WERI-Rb-1 (cell line): ENCODE results near the gene ZNF385D.

Experiments
- DNase-seq: peaks from one replicate; pipeline ENCODE4 v3.0.0-alpha.2; 2020
- H3K27ac ChIP-seq: fragments of 250-450 bp; sonication (Bioruptor Pico); 2 replicates; pipeline ENCODE4 v1.5.1; 2020; ENCODE audit warnings: mild to moderate bottlenecking, moderate library complexity
- H3K27me3 ChIP-seq: fragments of 250-450 bp; sonication (Bioruptor Pico); 2 replicates; pipeline ENCODE4 v1.5.1; 2021; ENCODE audit warnings: mild to moderate bottlenecking, low read depth, moderate library complexity; ENCODE audit not compliant: insufficient read depth, severe bottlenecking
- H3K36me3 ChIP-seq: fragments of 250-450 bp; sonication (Bioruptor Pico); 2 replicates; pipeline ENCODE4 v1.5.1; 2020; ENCODE audit warnings: mild to moderate bottlenecking, moderate library complexity
- H3K4me3 ChIP-seq: 2 replicates; pipeline ENCODE4 v1.5.1; 2011; ENCODE audit warnings: low read depth, mild to moderate bottlenecking, control low read depth, low read length
- H3K9me3 ChIP-seq: fragments of 250-450 bp; sonication (Bioruptor Pico); 2 replicates; pipeline ENCODE4 v1.5.1; 2021; ENCODE audit warnings: mild to moderate bottlenecking, moderate library complexity; ENCODE audit not compliant: severe bottlenecking
- CTCF ChIP-seq: IDR thresholded peaks from 2 replicates; pipeline ENCODE4 v1.5.1; 2011; ENCODE audit warnings: low read depth, mild to moderate bottlenecking, control low read depth, inconsistent platforms, low read length

The ZNF385D gene

GRCh38 chr3:21670386-21670785 is 80.6 kb downstream of the ZNF385D start:
- no peaks in the 10 kb centered on the region for H3K27me3 ChIP-seq
- H3K9me3 ChIP-seq: no peaks in the 10 kb centered on the region
- no peak overlapping the region for H3K4me3 ChIP-seq
- TF ChIP-seq CTCF: no peak
- H3K27ac ChIP-seq: no peak overlapping the region
- H3K36me3 ChIP-seq: no peaks in the 10 kb centered on the region
- no peak for DNase-seq

- no peak overlapping the region for H3K27ac ChIP-seq
- no peaks in the 10 kb centered on the region for H3K27me3 ChIP-seq
- no peak for TF ChIP-seq CTCF
- DNase-seq: no peak
- no peaks in the 10 kb centered on the region for H3K36me3 ChIP-seq
- no peak overlapping the region for H3K4me3 ChIP-seq
- H3K9me3 ChIP-seq: no peaks in the 10 kb centered on the region
Measured at GRCh38 chr3:21668012-21668411, 83.0 kb downstream of the ZNF385D start.

- TF ChIP-seq CTCF: no peak
- DNase-seq: no peak
- Histone ChIP-seq H3K36me3 (no peaks in the 10 kb centered on the region), H3K9me3 (no peaks in the 10 kb centered on the region), H3K27ac (no peak overlapping the region), H3K27me3 (no peaks in the 10 kb centered on the region), H3K4me3 (no peak overlapping the region)
Measured at GRCh38 chr3:21665444-21666100, 85.4 kb downstream of the ZNF385D start.

- no peak for TF ChIP-seq CTCF
- Histone ChIP-seq H3K36me3 (no peaks in the 10 kb centered on the region), H3K27me3 (no peaks in the 10 kb centered on the region), H3K4me3 (no peak overlapping the region), H3K27ac (no peak overlapping the region), H3K9me3 (no peaks in the 10 kb centered on the region)
- DNase-seq: no peak
Measured at GRCh38 chr3:21664996-21665395, 86.0 kb downstream of the ZNF385D start.

GRCh38 chr3:21662403-21662802 is 88.6 kb downstream of the ZNF385D start:
- H3K4me3 ChIP-seq: no peak overlapping the region
- no peaks in the 10 kb centered on the region for H3K36me3 ChIP-seq
- no peak for TF ChIP-seq CTCF
- H3K9me3 ChIP-seq: no peaks in the 10 kb centered on the region
- DNase-seq: no peak
- no peak overlapping the region for H3K27ac ChIP-seq
- no peaks in the 10 kb centered on the region for H3K27me3 ChIP-seq

- H3K4me3 ChIP-seq: no peak overlapping the region
- H3K27me3 ChIP-seq: no peaks in the 10 kb centered on the region
- H3K27ac ChIP-seq: no peak overlapping the region
- DNase-seq: no peak
- H3K36me3 ChIP-seq: no peaks in the 10 kb centered on the region
- no peaks in the 10 kb centered on the region for H3K9me3 ChIP-seq
- no peak for TF ChIP-seq CTCF
Measured at GRCh38 chr3:21654662-21655061, 96.3 kb downstream of the ZNF385D start.
